ENCODE measurements around the gene GALNT13. TPM values are rescaled to one million over a fixed set of nuclear protein-coding genes. Genes with fewer than 3 reads are reported as not detected.

The GALNT13 gene
- total RNA-seq, 1 experiment from 2014 or later, result not detected

DNA sequence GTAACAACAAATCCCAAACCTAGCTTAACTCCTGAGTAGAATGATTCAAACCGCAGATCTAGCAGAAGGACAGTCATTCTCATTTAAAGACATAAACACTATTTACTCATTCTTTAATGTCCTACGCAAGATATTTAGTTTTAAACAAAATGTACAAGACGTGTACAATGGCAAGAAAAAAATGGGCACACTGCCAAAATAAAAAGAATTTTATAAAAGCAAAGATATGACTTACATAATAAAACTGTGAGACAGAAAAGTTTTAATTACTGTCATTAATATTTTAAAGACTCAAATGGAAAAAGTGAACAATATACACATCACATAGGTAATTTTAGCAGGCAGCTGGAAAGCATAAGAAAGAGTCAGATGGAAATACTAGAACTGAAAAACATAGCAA lies 157.8 kb downstream of the GALNT13 start:
- H3K4me1 Mint-ChIP-seq (ENCODE audit: low read depth, unreplicated experiment), result no peaks in the 10 kb centered on the region
- DNase-seq, result no peak
- no TSS peak for BruUV-seq (replicated peaks)
- no peaks in the 10 kb centered on the region for H3K36me3 Mint-ChIP-seq (ENCODE audit: insufficient read depth, unreplicated experiment)
- no peaks in the 10 kb centered on the region for H3K9me3 Mint-ChIP-seq (ENCODE audit: low read depth, unreplicated experiment)
- no peak overlapping the region for H3K27ac Mint-ChIP-seq (ENCODE audit: unreplicated experiment)
- CTCF ChIA-PET, result no interaction called here
- H3K4me3 Mint-ChIP-seq (ENCODE audit: low read depth, unreplicated experiment), result no peak overlapping the region
- no peaks in the 10 kb centered on the region for H3K27me3 Mint-ChIP-seq (ENCODE audit: unreplicated experiment)
- TF ChIP-seq, protein P1, sequence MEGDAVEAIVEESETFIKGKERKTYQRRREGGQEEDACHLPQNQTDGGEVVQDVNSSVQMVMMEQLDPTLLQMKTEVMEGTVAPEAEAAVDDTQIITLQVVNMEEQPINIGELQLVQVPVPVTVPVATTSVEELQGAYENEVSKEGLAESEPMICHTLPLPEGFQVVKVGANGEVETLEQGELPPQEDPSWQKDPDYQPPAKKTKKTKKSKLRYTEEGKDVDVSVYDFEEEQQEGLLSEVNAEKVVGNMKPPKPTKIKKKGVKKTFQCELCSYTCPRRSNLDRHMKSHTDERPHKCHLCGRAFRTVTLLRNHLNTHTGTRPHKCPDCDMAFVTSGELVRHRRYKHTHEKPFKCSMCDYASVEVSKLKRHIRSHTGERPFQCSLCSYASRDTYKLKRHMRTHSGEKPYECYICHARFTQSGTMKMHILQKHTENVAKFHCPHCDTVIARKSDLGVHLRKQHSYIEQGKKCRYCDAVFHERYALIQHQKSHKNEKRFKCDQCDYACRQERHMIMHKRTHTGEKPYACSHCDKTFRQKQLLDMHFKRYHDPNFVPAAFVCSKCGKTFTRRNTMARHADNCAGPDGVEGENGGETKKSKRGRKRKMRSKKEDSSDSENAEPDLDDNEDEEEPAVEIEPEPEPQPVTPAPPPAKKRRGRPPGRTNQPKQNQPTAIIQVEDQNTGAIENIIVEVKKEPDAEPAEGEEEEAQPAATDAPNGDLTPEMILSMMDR (IDR thresholded peaks at IDR 0.05; ENCODE audit: unreplicated experiment), result no peak
- intact Hi-C loops (cut with micrococcal nuclease; ENCODE audit: unreplicated experiment), result no loop called here

DNA sequence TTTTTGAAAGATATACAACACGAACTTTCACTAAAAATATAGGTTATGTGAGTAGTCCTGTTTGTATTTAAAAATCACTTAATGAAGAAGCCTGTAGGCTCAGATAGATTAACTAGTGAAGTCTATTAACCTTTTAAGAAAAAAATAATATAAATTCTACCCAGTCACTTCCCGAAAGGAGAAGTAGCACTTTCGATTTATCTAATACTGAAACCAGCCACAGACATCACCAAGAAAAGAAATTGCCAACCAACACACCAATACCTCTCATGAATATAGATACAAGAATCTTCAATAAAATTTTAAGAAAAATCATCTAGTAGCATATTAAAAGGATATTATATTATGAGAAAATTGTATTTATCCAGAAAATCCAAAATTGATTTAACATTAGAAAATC lies 160.5 kb downstream of the GALNT13 start:
- no peak overlapping the region for H3K27ac Mint-ChIP-seq (ENCODE audit: unreplicated experiment)
- CTCF ChIA-PET, result no interaction called here
- intact Hi-C loops (cut with micrococcal nuclease; ENCODE audit: unreplicated experiment), result no loop called here
- DNase-seq, result no peak
- TF ChIP-seq, protein P1 (IDR thresholded peaks at IDR 0.05; ENCODE audit: unreplicated experiment), result no peak
- no peak overlapping the region for H3K4me3 Mint-ChIP-seq (ENCODE audit: low read depth, unreplicated experiment)
- H3K4me1 Mint-ChIP-seq (ENCODE audit: low read depth, unreplicated experiment), result no peaks in the 10 kb centered on the region
- no peaks in the 10 kb centered on the region for H3K27me3 Mint-ChIP-seq (ENCODE audit: unreplicated experiment)
- no peaks in the 10 kb centered on the region for H3K9me3 Mint-ChIP-seq (ENCODE audit: low read depth, unreplicated experiment)
- no TSS peak for BruUV-seq (replicated peaks)
- H3K36me3 Mint-ChIP-seq (ENCODE audit: insufficient read depth, unreplicated experiment), result no peaks in the 10 kb centered on the region

DNA sequence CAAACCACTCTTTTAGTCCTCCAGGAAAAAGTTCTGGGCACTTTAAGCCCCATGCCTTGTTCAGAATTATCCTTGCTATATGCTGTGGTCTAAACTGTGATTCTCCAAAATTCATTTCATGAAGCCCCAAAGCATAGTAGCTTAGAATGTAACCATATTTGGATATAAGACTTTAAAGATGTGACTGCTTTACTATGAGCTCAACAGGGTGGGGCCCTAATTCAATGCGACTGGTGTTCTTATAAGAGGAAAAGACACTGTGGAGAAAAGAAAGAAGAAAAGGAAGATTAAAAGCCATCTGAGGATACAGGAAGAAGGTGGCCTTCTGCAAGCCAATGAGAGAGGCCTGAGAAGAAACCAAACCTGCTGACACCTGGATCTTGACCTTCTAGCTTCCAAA lies 174.8 kb downstream of the GALNT13 start:
- Mint-ChIP-seq H3K36me3 (ENCODE audit: insufficient read depth, unreplicated experiment) (no peaks in the 10 kb centered on the region), H3K27ac (ENCODE audit: unreplicated experiment) (no peak overlapping the region), H3K27me3 (ENCODE audit: unreplicated experiment) (no peaks in the 10 kb centered on the region), H3K4me3 (ENCODE audit: low read depth, unreplicated experiment) (no peak overlapping the region), H3K9me3 (ENCODE audit: low read depth, unreplicated experiment) (peaks cover 2% of the 10 kb centered on the region), H3K4me1 (ENCODE audit: low read depth, unreplicated experiment) (no peaks in the 10 kb centered on the region)
- DNase-seq, result no peak
- TF ChIP-seq, protein P1 (IDR thresholded peaks at IDR 0.05; ENCODE audit: unreplicated experiment), result no peak
- no TSS peak for BruUV-seq (replicated peaks)
- CTCF ChIA-PET, result no interaction called here
- intact Hi-C loops (cut with micrococcal nuclease; ENCODE audit: unreplicated experiment), result no loop called here

DNA sequence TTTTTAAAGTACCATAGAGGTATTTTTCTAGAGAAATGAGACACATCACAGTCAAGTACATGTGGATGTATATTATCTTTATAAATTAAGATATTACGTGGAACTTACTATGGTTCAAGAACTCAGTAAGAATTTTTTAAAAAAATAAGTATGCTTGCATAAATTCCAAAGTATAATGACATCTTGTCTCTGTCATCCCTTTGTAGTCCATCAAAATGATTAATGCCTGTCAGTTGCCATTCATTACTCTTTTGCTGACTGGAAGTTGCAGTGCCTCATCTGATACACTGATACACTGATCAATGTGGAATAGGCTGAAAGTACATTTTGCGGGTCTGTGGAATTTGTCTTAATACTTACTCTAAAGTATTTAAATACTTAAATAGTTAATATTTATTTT lies 177.2 kb downstream of the GALNT13 start:
- Mint-ChIP-seq H3K27me3 (ENCODE audit: unreplicated experiment) (no peaks in the 10 kb centered on the region), H3K27ac (ENCODE audit: unreplicated experiment) (no peak overlapping the region), H3K9me3 (ENCODE audit: low read depth, unreplicated experiment) (no peaks in the 10 kb centered on the region), H3K4me3 (ENCODE audit: low read depth, unreplicated experiment) (no peak overlapping the region), H3K36me3 (ENCODE audit: insufficient read depth, unreplicated experiment) (no peaks in the 10 kb centered on the region), H3K4me1 (ENCODE audit: low read depth, unreplicated experiment) (no peaks in the 10 kb centered on the region)
- TF ChIP-seq, protein P1 (IDR thresholded peaks at IDR 0.05; ENCODE audit: unreplicated experiment), result no peak
- intact Hi-C loops (cut with micrococcal nuclease; ENCODE audit: unreplicated experiment), result no loop called here
- no peak for DNase-seq
- CTCF ChIA-PET, result no interaction called here
- no TSS peak for BruUV-seq (replicated peaks)

DNA sequence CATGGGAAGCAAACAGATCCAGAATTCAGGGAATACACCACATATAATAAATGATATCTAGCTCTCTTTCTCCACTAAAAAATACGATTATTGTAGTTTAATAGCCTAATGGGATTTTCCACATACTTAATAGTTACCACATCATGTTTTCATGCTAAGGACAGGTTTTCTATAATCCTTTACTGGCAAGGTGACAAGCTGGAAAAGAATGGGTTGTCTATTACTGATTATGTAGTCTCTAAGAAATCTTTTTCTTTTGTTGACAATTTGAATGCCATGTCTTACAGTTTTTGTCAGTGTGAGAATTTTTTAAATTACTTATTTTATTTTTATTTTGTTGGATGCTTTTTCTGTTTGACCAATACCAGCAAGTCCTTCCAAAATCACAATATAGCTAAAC lies 177.8 kb downstream of the GALNT13 start:
- BruUV-seq (replicated peaks), result no TSS peak
- no peak overlapping the region for H3K4me3 Mint-ChIP-seq (ENCODE audit: low read depth, unreplicated experiment)
- H3K36me3 Mint-ChIP-seq (ENCODE audit: insufficient read depth, unreplicated experiment), result no peaks in the 10 kb centered on the region
- H3K4me1 Mint-ChIP-seq (ENCODE audit: low read depth, unreplicated experiment), result no peaks in the 10 kb centered on the region
- TF ChIP-seq, protein P1 (IDR thresholded peaks at IDR 0.05; ENCODE audit: unreplicated experiment), result no peak
- no peak for DNase-seq
- no peaks in the 10 kb centered on the region for H3K27me3 Mint-ChIP-seq (ENCODE audit: unreplicated experiment)
- intact Hi-C loops (cut with micrococcal nuclease; ENCODE audit: unreplicated experiment), result no loop called here
- H3K9me3 Mint-ChIP-seq (ENCODE audit: low read depth, unreplicated experiment), result no peaks in the 10 kb centered on the region
- H3K27ac Mint-ChIP-seq (ENCODE audit: unreplicated experiment), result no peak overlapping the region
- CTCF ChIA-PET, result no interaction called here
